HL-60 (cell line): ENCODE results near the gene FLAD1.

Experiments used
- DNase-seq, 2 experiments: peaks; one replicate each; pipeline ENCODE4 v3.0.0-alpha.2; 2010 to 2020; ENCODE audit warnings: low read depth in 1 of 2, low spot score in 1 of 2
- H3K27ac ChIP-seq: fragments of 250-450 bp; sonication (Bioruptor Pico); replicated peaks from 2 replicates; pipeline ENCODE4 v1.5.1; 2020; ENCODE audit warnings: mild to moderate bottlenecking, moderate library complexity
- H3K27me3 ChIP-seq: fragments of 250-450 bp; sonication (Bioruptor Pico); 2 replicates; pipeline ENCODE4 v1.5.1; 2021; ENCODE audit warnings: mild to moderate bottlenecking, moderate library complexity; ENCODE audit not compliant: insufficient read depth, poor library complexity, severe bottlenecking
- H3K4me3 ChIP-seq: replicated peaks from 2 replicates; pipeline ENCODE4 v1.5.1; 2011; ENCODE audit warnings: mild to moderate bottlenecking, control low read depth, low read length; ENCODE audit not compliant: insufficient read depth
- GABPA ChIP-seq: IDR thresholded peaks from 2 replicates; pipeline ENCODE4 v1.6.1; 2012; ENCODE audit warnings: low read depth
- POLR2AphosphoS5 ChIP-seq: IDR thresholded peaks from 2 replicates; pipeline ENCODE4 v1.6.1; 2012; ENCODE audit warnings: low read depth
- REST ChIP-seq: IDR thresholded peaks from 2 replicates; pipeline ENCODE4 v1.6.1; 2012; ENCODE audit warnings: low read depth; ENCODE audit not compliant: insufficient replicate concordance
- SPI1 ChIP-seq: IDR thresholded peaks from 2 replicates; pipeline ENCODE4 v1.6.1; 2012; ENCODE audit warnings: low read depth, mild to moderate bottlenecking, borderline replicate concordance
- TF ChIP-seq, protein P1 (sequence below): IDR thresholded peaks from one replicate; pipeline ENCODE4 v1.5.1; 2011; ENCODE audit warnings: low read length, control low read depth, inconsistent platforms; ENCODE audit not compliant: insufficient read depth

The FLAD1 gene

DNA sequence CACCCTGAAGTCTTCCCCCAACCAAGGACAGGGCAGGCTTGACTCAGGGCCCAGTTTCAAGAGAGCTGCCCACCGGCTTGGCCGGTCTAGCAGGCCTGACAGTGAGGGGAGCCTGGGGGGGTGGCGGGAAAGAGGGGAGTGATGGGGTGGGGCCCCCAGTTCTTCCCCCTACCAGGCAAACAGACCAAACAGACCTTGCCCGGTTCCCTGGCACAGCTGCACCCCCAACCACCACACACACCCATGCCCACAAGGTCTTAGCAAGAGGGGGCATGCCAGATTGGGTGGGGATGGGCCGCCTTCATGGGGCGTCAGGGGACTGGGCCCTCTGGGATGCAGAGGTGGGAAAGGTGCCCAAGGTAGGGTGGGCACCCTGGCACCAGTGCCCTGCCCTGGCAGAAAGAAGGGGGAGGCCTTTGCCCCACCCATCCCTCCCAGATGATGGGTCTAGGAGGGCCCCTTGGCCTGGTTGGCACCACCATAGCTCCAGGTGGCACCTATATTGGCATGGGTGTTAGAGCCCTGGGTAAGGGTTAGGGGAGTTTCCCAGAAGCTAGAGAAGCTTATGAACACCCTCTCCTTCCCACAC is 28.4 kb downstream of the FLAD1 start:
- Histone ChIP-seq H3K27me3 (no peaks in the 10 kb centered on the region), H3K27ac (peak overlapping the region; percentile 94), H3K4me3 (peak overlapping the region; percentile 76; the same call in 1 of the 2 replicates)
- TF ChIP-seq SPI1: no peak
- TF ChIP-seq REST: no peak
- no peak for TF ChIP-seq GABPA
- TF ChIP-seq, protein P1, sequence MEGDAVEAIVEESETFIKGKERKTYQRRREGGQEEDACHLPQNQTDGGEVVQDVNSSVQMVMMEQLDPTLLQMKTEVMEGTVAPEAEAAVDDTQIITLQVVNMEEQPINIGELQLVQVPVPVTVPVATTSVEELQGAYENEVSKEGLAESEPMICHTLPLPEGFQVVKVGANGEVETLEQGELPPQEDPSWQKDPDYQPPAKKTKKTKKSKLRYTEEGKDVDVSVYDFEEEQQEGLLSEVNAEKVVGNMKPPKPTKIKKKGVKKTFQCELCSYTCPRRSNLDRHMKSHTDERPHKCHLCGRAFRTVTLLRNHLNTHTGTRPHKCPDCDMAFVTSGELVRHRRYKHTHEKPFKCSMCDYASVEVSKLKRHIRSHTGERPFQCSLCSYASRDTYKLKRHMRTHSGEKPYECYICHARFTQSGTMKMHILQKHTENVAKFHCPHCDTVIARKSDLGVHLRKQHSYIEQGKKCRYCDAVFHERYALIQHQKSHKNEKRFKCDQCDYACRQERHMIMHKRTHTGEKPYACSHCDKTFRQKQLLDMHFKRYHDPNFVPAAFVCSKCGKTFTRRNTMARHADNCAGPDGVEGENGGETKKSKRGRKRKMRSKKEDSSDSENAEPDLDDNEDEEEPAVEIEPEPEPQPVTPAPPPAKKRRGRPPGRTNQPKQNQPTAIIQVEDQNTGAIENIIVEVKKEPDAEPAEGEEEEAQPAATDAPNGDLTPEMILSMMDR: no peak
- no peak for TF ChIP-seq POLR2AphosphoS5
- DNase-seq: peak in 1 of 2 experiments; percentile 22

DNA sequence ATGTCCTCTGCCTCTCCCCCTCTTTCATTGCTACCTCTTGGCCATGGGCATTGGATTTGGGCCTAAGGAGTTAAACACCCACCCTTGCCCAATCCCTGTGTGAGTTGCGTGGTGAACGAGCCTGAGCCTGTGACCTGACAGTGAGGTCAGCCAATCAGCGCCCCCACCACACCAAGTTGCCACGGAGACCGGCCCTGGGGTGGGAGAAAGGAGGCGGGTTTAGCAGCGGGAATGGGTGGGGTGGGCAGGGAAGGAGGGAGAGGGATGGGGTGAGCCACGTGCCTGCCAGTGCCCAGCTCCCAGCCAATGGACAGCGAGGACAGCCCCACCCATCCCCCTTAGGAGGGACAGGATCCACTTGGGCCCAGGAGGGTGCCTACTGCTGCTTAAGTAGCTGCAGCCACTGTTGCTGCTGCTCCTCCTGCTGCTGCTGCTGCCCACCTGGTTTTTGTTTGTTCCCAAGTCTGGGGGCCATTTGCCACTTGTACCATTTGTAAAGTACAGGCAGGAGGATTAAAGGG is 28.9 kb downstream of the FLAD1 start:
- no peak overlapping the region for H3K4me3 ChIP-seq
- TF ChIP-seq, protein P1: no peak
- no peak for TF ChIP-seq GABPA
- no peak for TF ChIP-seq POLR2AphosphoS5
- TF ChIP-seq REST: no peak
- no peak for TF ChIP-seq SPI1
- no peaks in the 10 kb centered on the region for H3K27me3 ChIP-seq
- H3K27ac ChIP-seq: peak overlapping the region; percentile 94
- DNase-seq: peak; percentile 71 to 79

GRCh38 chr1:155012776-155013602 is 29.8 kb downstream of the FLAD1 start:
- TF ChIP-seq SPI1: peak; percentile 79
- no peak for TF ChIP-seq POLR2AphosphoS5
- TF ChIP-seq REST: no peak
- no peak for TF ChIP-seq GABPA
- TF ChIP-seq, protein P1: no peak
- no peaks in the 10 kb centered on the region for H3K27me3 ChIP-seq
- DNase-seq: peak in 1 of 2 experiments; percentile 36
- peak overlapping the region; percentile 94 for H3K27ac ChIP-seq
- H3K4me3 ChIP-seq: no peak overlapping the region
